Caki2 (cell line): ENCODE measurements around the gene CD226. TPM values are rescaled to one million over a fixed set of nuclear protein-coding genes. Genes with fewer than 3 reads are reported as not detected.
"Not testable (repeated sequence)": the region's sequence is repeated elsewhere in the genome, so short reads cannot be mapped to it uniquely, and the experiment has no call there.

ENCODE experiments used
- DNase-seq: peaks from one replicate; pipeline ENCODE4 v3.0.0-alpha.2; 2015; ENCODE audit warnings: low read depth
- in situ Hi-C: cut with HindIII; loops from 2 replicates; pipeline ENCODE4 v1.10.0; 2016; ENCODE audit warnings: low sequenced_read_pairs, low pct_unique_long_range_greater_than_20kb, mixed read lengths
- total RNA-seq: library from RNA; depleted of rRNA; stranded (reverse); fragments of >200 nt; shearing (Covaris generic); gene quantifications from 2 replicates; pipeline ENCODE4 v1.2.3, GENCODE V29; 2014; ENCODE audit warnings: low replicate concordance; rRNA removed

The CD226 gene
- 3.2 TPM in 1 of 2 replicates, not detected in the other for total RNA-seq

GRCh38 chr18:69947361-69948133 is at the start of gene CD226:
Gene CD226, minus strand, starts transcription at chr18:69947873. Its CDS starts 467 bp downstream, at chr18:69947406.
- in situ Hi-C loops: no loop called here
- no peak for DNase-seq

- no peak for DNase-seq
- in situ Hi-C loops: no loop called here
Measured at GRCh38 chr18:69996951-69997798, 49.5 kb upstream of the CD226 start.

GRCh38 chr18:69996417-69996816 is 48.7 kb upstream of the CD226 start:
- in situ Hi-C loops: no loop called here
- no peak for DNase-seq

- in situ Hi-C loops: no loop called here
- no peak for DNase-seq
Measured at GRCh38 chr18:69995774-69996173, 48.1 kb upstream of the CD226 start.

GRCh38 chr18:69992776-69993175 is 45.1 kb upstream of the CD226 start:
- DNase-seq: no peak
- in situ Hi-C loops: no loop called here

GRCh38 chr18:69987870-69988269 is 40.2 kb upstream of the CD226 start:
- in situ Hi-C loops: no loop called here
- no peak for DNase-seq

- no peak for DNase-seq
- in situ Hi-C loops: no loop called here
Measured at GRCh38 chr18:69985239-69985638, 37.6 kb upstream of the CD226 start.

GRCh38 chr18:69982417-69982816 is 34.7 kb upstream of the CD226 start:
- DNase-seq: no peak
- in situ Hi-C loops: no loop called here

GRCh38 chr18:69981948-69982347 is 34.3 kb upstream of the CD226 start:
- DNase-seq: no peak
- in situ Hi-C loops: no loop called here

- DNase-seq: no peak
- in situ Hi-C loops: no loop called here
Measured at GRCh38 chr18:69980982-69981804, 33.5 kb upstream of the CD226 start.

GRCh38 chr18:69980509-69980908 is 32.8 kb upstream of the CD226 start:
- DNase-seq: no peak
- in situ Hi-C loops: no loop called here

GRCh38 chr18:69978732-69979715 is 31.4 kb upstream of the CD226 start:
- in situ Hi-C loops: no loop called here
- DNase-seq: no peak

GRCh38 chr18:69975294-69975693 is 27.6 kb upstream of the CD226 start:
- in situ Hi-C loops: not testable (repeated sequence)
- peak; percentile 12 for DNase-seq

GRCh38 chr18:69974365-69974764 is 26.7 kb upstream of the CD226 start:
- in situ Hi-C loops: no loop called here
- DNase-seq: no peak

- no peak for DNase-seq
- in situ Hi-C loops: no loop called here
Measured at GRCh38 chr18:69969491-69969890, 21.8 kb upstream of the CD226 start.

- no peak for DNase-seq
- in situ Hi-C loops: no loop called here
Measured at GRCh38 chr18:69968039-69968438, 20.4 kb upstream of the CD226 start.

GRCh38 chr18:69963196-69963595 is 15.5 kb upstream of the CD226 start:
- in situ Hi-C loops: no loop called here
- no peak for DNase-seq
